ENCODE data around the gene DDX1.
"Not testable (repeated sequence)": the region's sequence is repeated elsewhere in the genome, so short reads cannot be mapped to it uniquely, and the experiment has no call there.

The DDX1 gene

DNA sequence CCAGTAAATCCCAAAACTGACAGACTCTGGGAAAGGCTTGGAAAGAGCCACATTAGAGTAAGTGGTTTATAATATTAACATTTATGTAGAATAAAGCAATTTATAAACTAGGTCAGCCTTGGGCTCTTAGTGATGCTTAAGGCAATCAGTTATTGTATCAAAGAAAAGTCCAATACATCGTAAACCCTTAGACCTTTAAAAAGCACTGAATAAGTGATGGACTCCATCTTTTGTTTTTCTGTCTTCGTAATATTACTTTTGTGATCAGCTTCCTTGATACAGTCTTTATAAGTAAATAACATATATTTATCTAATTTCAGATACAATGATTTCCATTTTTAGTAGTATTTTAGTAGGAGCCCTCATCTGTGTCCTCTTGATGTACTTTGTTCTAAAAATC is 28.7 kb downstream of the DDX1 start:
- no peak for DNase-seq (ENCODE audit: low read depth)
- no peak overlapping the region for H3K4me3 ChIP-seq (ENCODE audit: low read length)
- TF ChIP-seq, protein P1, sequence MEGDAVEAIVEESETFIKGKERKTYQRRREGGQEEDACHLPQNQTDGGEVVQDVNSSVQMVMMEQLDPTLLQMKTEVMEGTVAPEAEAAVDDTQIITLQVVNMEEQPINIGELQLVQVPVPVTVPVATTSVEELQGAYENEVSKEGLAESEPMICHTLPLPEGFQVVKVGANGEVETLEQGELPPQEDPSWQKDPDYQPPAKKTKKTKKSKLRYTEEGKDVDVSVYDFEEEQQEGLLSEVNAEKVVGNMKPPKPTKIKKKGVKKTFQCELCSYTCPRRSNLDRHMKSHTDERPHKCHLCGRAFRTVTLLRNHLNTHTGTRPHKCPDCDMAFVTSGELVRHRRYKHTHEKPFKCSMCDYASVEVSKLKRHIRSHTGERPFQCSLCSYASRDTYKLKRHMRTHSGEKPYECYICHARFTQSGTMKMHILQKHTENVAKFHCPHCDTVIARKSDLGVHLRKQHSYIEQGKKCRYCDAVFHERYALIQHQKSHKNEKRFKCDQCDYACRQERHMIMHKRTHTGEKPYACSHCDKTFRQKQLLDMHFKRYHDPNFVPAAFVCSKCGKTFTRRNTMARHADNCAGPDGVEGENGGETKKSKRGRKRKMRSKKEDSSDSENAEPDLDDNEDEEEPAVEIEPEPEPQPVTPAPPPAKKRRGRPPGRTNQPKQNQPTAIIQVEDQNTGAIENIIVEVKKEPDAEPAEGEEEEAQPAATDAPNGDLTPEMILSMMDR (IDR thresholded peaks at IDR 0.05; ENCODE audit: insufficient read depth, low read depth, low read length, missing control alignments): no peak

DNA sequence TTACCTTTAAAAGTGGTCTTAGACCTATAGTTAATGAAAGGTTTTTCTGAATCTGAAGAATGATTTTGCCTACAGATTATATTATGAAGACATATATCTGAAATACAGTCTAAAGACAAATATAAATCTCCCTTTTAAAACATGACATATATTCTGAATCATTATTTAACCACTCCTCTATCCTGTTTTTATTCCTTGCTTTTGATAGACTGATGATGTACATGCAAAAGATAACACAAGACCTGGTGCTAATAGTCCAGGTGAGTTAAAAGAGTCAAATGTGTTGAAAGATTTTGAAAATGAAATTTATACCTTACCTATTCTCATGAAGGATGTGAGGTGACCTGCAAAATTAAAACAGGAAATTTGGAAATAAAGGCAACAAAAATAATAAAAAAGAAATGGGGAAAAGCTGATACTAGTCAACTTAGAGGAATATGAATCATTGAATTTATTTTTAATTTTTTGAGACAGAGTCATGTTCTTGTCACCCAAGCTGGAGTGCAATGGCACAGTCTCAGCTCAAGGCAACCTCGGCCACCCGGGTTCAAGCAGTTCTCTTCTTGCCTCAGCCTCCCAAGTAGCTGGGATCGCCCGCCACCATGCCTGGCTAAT is 29.3 kb downstream of the DDX1 start:
- no peak for DNase-seq (ENCODE audit: low read depth)
- no peak overlapping the region for H3K4me3 ChIP-seq (ENCODE audit: low read length)
- TF ChIP-seq, protein P1 (IDR thresholded peaks at IDR 0.05; ENCODE audit: insufficient read depth, low read depth, low read length, missing control alignments): no peak

DNA sequence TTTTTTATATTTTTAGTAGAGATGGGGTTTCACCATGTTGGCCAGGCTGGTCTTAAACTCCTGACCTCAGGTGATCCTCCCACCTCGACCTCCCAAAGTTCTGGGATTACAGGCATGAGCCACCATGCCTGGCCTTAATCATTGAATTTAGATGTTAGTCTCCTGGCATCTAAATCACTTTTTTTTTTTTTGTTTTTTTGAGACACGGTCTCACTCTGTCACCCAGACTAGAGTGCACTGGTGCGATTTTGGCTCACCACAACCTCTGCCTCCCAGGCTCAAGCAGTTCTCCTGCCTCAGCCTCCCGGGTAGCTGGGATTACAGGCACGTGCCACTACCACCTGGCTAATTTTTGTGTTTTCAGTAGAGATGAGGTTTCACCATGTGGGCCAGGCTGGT is 29.8 kb downstream of the DDX1 start:
- not testable (repeated sequence) for H3K4me3 ChIP-seq (ENCODE audit: low read length); DNase-seq (ENCODE audit: low read depth)

DNA sequence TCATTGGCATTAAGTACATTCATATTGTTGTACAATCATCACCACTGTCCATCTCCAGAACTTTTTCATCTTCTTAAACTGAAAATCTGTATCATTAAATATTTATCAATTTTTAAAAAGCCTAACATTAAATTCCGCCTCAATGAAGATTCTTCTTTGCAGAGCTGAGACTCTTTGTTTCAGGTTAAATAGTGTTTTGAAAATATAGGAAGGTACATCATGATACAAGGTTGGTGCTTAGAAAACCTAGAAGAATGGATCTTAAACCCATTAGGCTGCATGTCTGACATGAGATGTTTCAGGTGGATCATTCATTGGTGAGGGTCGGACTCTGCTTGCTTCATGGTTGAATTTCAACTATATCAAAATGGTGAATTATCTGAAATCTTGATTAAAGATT is 30.5 kb downstream of the DDX1 start:
- no peak for DNase-seq (ENCODE audit: low read depth)
- H3K4me3 ChIP-seq (ENCODE audit: low read length): no peak overlapping the region
- TF ChIP-seq, protein P1 (IDR thresholded peaks at IDR 0.05; ENCODE audit: insufficient read depth, low read depth, low read length, missing control alignments): no peak

DNA sequence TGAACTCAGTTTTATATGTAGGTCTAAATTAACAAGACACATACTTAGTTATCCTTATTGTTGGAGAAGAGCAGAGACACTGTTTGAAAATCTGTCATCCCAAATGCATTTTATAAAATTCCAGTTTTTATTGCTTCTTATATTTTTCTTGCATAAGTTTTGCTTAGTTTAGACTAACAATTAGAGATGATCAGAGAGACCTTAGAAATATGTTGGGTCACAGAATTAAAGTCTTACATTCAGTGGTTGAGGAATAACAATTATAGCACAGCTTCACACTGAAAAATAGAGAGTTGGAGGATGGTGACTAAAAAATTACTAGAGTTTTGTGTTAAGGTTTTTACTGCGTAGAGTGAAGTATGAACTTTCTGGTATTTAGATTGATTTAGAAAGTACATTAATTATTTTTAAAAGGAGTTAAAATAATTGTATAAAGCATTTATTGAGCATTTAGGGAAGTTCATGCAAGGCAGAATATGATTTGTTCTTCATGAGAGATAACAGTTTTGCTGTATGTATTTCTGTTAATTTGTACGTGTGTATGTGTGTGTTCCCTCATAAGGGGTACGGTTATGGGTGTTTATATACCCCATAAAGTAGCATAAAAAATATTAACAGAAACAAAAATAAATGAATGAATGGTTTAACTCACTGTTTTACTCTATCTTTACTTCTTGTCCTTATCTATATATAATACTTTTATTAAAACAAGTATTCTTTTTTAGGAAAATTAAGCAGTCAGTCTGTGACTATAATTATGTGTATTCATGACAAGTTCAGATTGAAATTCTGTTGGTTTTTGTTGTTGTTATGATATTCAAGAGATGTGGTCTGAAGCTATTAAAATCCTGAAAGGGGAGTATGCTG is 31.2 kb downstream of the DDX1 start:
- H3K4me3 ChIP-seq (ENCODE audit: low read length): no peak overlapping the region
- DNase-seq (ENCODE audit: low read depth): no peak
- TF ChIP-seq, protein P1 (IDR thresholded peaks at IDR 0.05; ENCODE audit: insufficient read depth, low read depth, low read length, missing control alignments): no peak

DNA sequence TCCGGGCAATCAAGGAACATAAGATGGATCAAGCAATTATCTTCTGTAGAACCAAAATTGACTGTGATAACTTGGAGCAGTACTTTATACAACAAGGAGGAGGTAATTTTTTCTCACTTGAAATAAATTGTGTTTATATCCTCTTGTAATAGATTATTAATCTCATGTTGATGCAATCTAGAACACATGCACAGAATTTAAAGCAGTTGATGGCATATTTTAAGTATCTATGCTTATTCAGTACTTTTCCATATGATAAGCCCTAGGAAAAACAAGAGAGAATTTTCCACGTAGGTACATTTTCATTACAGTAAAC is 31.8 kb downstream of the DDX1 start:
- TF ChIP-seq, protein P1 (IDR thresholded peaks at IDR 0.05; ENCODE audit: insufficient read depth, low read depth, low read length, missing control alignments): no peak

DNA sequence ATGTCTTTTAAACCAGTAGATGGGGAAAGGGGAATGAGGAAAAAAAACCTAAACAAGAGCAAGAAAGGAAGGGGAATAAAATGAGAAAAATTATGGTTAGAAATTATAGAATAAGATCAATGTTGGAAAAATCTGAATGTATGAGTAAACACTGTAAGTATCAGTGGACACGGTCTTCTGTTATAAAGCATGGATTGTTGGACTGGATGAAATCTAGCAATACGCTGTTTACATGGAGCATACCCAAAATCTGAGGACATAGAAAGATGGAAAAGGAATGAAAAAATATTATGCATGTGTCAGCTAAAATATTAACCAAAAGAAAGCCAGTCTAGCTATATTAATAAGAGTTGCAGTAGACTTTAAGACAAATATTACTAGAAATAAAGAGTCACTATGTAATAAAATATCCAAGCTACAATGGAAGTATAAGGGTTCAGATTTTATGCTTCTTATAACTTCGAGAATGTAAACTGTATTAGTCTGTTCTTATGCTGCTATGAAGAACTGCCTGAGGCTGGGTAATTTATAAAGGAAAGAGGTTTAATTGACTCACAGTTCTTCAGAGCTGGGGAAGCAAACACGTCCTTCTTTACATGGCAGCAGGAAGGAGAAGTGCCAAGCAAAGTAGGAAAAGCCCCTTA is 32.4 kb downstream of the DDX1 start:
- TF ChIP-seq, protein P1 (IDR thresholded peaks at IDR 0.05; ENCODE audit: insufficient read depth, low read depth, low read length, missing control alignments): no peak
- H3K4me3 ChIP-seq (ENCODE audit: low read length): no peak overlapping the region
- no peak for DNase-seq (ENCODE audit: low read depth)

More for the DNA sequence above, 31.8 kb downstream of the DDX1 start:
- no peak for DNase-seq (ENCODE audit: low read depth)
- no peak overlapping the region for H3K4me3 ChIP-seq (ENCODE audit: low read length)

All from epithelial cell of esophagus (primary cell).